MCF 10A (cell line): ENCODE measurements around the gene CHST7. TPM values are rescaled to one million over a fixed set of nuclear protein-coding genes. Genes with fewer than 3 reads are reported as not detected.

Experiments
- BruUV-seq: library from RNA; stranded (reverse); fragments of 400-500 nt; replicated peaks from 2 replicates; lab custom pipeline; 2021; lab: Mats Ljungman, UMichigan
- CTCF ChIA-PET: fragments of 300-600 bp; sonication (Branson Sonifier 250); formaldehyde crosslinking; extraction: SDS; loops from one replicate; lab custom pipeline; 2021; ENCODE audit warnings: antibody characterized with exemption, inconsistent platforms; lab: Yijun Ruan, JAX
- POLR2A ChIA-PET: fragments of 300-600, 350-650 bp; sonication (Branson Sonifier 250); formaldehyde crosslinking; extraction: SDS; loops from one replicate; lab custom pipeline; 2020; ENCODE audit warnings: antibody characterized with exemption, inconsistent platforms; lab: Yijun Ruan, JAX
- DNase-seq: peaks from one replicate; pipeline ENCODE4 v3.0.0-alpha.2; 2018; ENCODE audit not compliant: unreplicated experiment
- H3K27ac Mint-ChIP-seq: one replicate; pipeline ENCODE4 v1.8.0; 2022; ENCODE audit warnings: mild to moderate bottlenecking, low read depth, mixed read lengths; ENCODE audit not compliant: unreplicated experiment
- H3K27me3 Mint-ChIP-seq: one replicate; pipeline ENCODE4 v1.8.0; 2022; ENCODE audit warnings: mixed read lengths; ENCODE audit not compliant: insufficient read depth, unreplicated experiment
- H3K36me3 Mint-ChIP-seq: one replicate; pipeline ENCODE4 v1.8.0; 2022; ENCODE audit warnings: mild to moderate bottlenecking, moderate library complexity, mixed read lengths; ENCODE audit not compliant: insufficient read depth, unreplicated experiment
- H3K4me1 Mint-ChIP-seq: one replicate; pipeline ENCODE4 v1.8.0; 2022; ENCODE audit warnings: mixed read lengths; ENCODE audit not compliant: insufficient read depth, unreplicated experiment
- H3K4me3 Mint-ChIP-seq: one replicate; pipeline ENCODE4 v1.8.0; 2022; ENCODE audit warnings: mild to moderate bottlenecking, moderate library complexity, mixed read lengths; ENCODE audit not compliant: unreplicated experiment
- H3K9me3 Mint-ChIP-seq: one replicate; pipeline ENCODE4 v1.8.0; 2022; ENCODE audit warnings: mixed read lengths; ENCODE audit not compliant: unreplicated experiment
- intact Hi-C: fragments of 100-400 bp; cut with micrococcal nuclease; formaldehyde crosslinking; loops from 2 replicates; pipeline ENCODE4 v1.14.1; 2022
- total RNA-seq: library from RNA; stranded (reverse); gene quantifications from 2 replicates; pipeline ENCODE4 v1.2.3, GENCODE V29; 2022
- TF ChIP-seq, protein P1 (sequence below): fragments of 200-600 bp; IDR thresholded peaks from one replicate; pipeline ENCODE4 v1.8.0; 2022; ENCODE audit warnings: antibody characterized with exemption, mild to moderate bottlenecking; ENCODE audit not compliant: unreplicated experiment

CHST7 gene
- total RNA-seq, 1 experiment from 2014 or later = 1.6 TPM

DNA sequence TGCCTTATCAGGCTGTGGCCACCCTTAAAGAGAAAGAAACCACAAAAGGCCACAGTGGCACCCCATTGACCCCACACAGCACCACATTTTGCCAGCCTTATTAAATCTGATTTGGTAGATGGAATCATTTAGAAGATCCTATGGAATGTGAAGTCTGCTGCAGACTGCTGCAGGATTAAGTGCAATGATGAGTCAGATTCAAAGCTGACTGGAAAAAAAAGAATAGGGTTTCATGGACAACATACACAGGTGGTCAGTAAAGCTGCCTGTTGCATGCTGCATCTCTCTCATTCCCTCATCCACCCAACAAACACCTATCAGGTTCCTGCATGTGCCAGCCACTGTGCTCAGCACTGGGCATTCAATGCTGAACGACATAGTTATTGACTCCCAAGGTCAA lies 56.6 kb downstream of the CHST7 start:
- H3K9me3 Mint-ChIP-seq = no peaks in the 10 kb centered on the region
- H3K4me1 Mint-ChIP-seq = no peaks in the 10 kb centered on the region
- H3K27me3 Mint-ChIP-seq = peaks cover 69% of the 10 kb centered on the region
- CTCF ChIA-PET = no interaction called here
- TF ChIP-seq, protein P1, sequence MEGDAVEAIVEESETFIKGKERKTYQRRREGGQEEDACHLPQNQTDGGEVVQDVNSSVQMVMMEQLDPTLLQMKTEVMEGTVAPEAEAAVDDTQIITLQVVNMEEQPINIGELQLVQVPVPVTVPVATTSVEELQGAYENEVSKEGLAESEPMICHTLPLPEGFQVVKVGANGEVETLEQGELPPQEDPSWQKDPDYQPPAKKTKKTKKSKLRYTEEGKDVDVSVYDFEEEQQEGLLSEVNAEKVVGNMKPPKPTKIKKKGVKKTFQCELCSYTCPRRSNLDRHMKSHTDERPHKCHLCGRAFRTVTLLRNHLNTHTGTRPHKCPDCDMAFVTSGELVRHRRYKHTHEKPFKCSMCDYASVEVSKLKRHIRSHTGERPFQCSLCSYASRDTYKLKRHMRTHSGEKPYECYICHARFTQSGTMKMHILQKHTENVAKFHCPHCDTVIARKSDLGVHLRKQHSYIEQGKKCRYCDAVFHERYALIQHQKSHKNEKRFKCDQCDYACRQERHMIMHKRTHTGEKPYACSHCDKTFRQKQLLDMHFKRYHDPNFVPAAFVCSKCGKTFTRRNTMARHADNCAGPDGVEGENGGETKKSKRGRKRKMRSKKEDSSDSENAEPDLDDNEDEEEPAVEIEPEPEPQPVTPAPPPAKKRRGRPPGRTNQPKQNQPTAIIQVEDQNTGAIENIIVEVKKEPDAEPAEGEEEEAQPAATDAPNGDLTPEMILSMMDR = no peak
- POLR2A ChIA-PET = no interaction called here
- no TSS peak for BruUV-seq
- DNase-seq = no peak
- H3K27ac Mint-ChIP-seq = no peak overlapping the region
- intact Hi-C loops = no loop called here
- no peak overlapping the region for H3K4me3 Mint-ChIP-seq
- H3K36me3 Mint-ChIP-seq = peaks cover 7% of the 10 kb centered on the region

DNA sequence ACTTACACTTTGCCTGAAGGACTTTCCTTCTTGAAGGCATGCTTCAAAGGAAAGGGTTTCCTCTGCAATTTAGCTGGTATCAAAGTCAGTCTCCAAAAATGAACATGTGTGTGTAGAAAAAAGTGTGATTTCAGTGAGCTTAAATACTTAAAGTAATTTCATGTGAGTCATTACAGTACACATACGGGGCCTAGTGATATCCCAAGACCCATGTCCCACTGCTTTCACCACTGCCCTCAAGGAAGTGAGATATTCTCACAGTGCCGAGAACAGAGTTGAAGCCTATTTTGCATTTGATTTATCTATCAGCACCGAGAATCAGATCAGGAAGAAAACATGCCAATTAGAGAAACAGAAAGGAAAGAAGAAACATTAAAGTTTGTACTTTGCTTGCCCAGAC lies 61.0 kb downstream of the CHST7 start:
- Mint-ChIP-seq H3K4me1 (no peaks in the 10 kb centered on the region), H3K9me3 (no peaks in the 10 kb centered on the region), H3K27me3 (peaks cover 50% of the 10 kb centered on the region), H3K27ac (no peak overlapping the region), H3K4me3 (no peak overlapping the region), H3K36me3 (no peaks in the 10 kb centered on the region)
- CTCF ChIA-PET = interaction anchor here (0.7 kb wide), 1 partner anchor 36 kb away, joined by 5 read pairs; no protein-coding TSS in a partner anchor
- BruUV-seq = no TSS peak
- DNase-seq = no peak
- intact Hi-C loops = no loop called here
- TF ChIP-seq, protein P1 = no peak
- POLR2A ChIA-PET = no interaction called here

DNA sequence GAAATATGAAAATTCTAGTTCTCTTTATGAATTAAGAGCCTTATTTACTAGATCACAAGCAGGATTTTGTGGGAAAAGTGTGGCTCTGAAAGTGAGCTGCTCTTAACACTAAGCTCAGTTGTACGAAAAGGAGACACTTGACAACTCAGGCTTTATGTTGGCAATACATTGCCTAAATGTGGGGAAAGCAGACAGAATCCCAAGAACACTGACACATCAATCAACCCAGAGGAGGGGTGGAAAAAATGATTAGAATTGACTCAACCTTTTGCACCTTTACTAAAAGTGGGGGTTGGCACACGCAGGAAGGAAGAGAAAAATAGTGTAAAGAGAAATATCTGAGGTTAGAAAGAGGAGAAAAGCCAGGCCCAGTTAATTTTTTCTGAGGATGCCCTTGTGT lies 61.6 kb downstream of the CHST7 start:
- no peaks in the 10 kb centered on the region for H3K36me3 Mint-ChIP-seq
- peaks cover 46% of the 10 kb centered on the region for H3K27me3 Mint-ChIP-seq
- intact Hi-C loops = no loop called here
- no peak overlapping the region for H3K4me3 Mint-ChIP-seq
- TF ChIP-seq, protein P1 = no peak
- H3K9me3 Mint-ChIP-seq = no peaks in the 10 kb centered on the region
- CTCF ChIA-PET = no interaction called here
- no TSS peak for BruUV-seq
- POLR2A ChIA-PET = no interaction called here
- no peak for DNase-seq
- H3K27ac Mint-ChIP-seq = no peak overlapping the region
- no peaks in the 10 kb centered on the region for H3K4me1 Mint-ChIP-seq

DNA sequence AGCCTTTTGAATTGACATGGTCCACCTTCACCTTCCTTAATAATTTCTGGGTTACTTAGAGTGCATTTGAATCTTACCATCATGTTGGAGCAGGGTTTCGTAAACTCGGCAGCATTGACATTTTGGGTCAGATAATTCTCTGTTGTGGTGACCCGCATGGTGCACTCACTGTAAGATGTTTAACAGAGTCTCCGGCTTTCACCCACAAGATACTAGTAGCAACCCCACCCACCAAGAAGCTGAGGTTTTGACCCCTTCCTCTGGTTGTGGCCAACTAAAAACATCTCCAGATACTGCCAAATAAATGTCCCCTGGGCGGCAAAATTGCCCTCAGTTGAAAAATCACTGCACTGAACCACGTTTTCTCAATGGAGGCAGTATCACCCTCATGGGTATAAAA lies 62.7 kb downstream of the CHST7 start:
- Mint-ChIP-seq H3K36me3 (no peaks in the 10 kb centered on the region), H3K27me3 (peaks cover 41% of the 10 kb centered on the region), H3K4me3 (no peak overlapping the region), H3K27ac (no peak overlapping the region), H3K4me1 (no peaks in the 10 kb centered on the region), H3K9me3 (no peaks in the 10 kb centered on the region)
- TF ChIP-seq, protein P1 = no peak
- POLR2A ChIA-PET = no interaction called here
- no peak for DNase-seq
- no TSS peak for BruUV-seq
- CTCF ChIA-PET = no interaction called here
- intact Hi-C loops = no loop called here
